Measurements from ENCODE around the gene CUL4A.
A peak's percentile ranks its signal among the peaks of the same experiment; 100 is the strongest.

CUL4A gene

GRCh38 chr13:113182046-113182445, 27.4 kb upstream of the CUL4A start:
- DNase-seq = no peak

DNA sequence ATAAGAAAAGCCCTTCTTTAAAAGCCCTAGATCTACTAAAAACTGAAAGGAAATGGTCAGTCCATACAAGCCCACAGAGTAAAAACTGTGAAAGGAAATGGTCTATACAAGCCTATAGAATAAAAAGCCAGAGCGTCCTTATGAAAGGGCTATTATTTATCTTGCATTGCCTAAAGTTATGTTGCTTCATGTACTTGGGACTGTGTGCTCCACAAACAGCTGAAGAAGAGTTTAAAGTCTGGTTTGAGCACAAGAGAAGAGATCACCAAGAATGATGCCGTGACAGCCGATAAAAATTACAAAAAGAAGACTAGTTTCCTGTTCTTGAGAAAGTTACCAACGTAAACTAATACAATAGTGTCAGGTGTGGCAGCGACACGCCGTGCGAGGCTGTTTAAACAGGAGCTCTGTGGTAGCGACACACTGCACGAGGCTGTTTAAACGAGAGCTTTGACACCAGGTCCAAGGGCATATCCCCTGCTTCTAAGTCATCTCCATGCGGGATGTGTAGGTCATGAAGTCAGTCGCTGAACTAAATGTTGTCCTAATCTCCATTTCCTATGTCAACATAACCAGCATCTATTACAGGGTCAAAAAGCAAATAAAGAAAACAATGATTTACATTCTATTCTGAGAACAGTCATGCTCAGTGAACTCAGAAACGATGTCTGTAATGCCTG, 25.8 kb upstream of the CUL4A start:
- no peak for DNase-seq

DNA sequence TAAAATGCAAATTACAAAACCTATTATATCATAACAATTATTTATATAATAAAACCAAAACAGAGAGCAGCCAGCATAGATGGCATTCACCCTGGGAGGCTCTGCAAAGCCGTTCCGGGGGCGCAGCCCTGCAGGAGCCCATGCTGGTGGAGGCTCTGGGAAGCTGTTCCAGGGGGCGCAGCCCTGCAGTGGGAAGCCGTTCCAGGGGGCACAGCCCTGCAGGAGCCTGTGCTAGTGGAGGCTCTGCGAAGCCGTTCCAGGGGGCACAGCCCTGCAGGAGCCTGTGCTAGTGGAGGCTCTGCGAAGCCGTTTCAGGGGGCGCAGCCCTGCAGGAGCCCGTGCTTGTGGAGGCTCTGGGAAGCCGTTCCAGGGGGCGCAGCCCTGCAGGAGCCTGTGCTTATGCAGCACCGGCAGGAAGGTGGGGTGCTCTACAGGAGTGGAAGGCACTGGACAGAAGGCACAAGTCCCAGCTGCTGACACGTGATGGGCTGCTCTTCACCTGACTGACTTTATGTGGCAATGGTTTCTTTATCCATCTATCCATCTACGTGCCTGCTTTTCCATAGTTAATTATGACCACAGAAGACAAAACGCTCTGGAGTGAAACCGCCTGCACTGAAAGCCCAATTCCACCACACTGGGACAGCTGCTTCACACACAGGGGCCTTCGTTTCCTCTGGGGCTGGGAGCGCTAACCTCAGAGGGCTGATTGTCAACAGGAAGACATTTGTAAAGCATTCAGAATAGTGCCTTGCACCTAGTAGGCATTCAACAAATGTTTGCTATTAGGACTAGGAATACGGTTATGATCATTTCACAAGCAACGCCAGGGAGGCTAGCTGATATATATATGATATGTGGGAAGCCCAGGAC, 24.6 kb upstream of the CUL4A start:
- DNase-seq = no peak

- no peak for DNase-seq
Observed at GRCh38 chr13:113186061-113186900, 23.1 kb upstream of the CUL4A start.

DNA sequence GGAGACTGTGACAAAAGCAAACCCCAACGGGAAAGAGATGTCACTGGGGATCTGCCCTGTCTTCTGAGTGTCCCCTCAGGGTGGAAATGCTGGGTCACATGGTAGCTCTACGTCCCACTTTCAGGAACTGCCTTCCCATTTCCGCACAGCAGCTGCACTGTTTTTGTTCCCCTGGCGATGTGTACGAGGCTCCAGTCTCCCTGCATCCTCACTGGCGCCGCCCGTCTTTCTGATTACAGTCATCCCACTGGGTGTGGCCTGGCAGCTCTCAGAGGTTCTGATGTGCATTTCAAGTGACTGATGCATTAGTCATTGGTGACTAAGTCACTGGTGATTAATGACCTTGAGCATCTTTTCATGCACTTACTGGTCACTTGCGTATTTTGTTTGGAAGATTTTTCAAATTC, 22.1 kb upstream of the CUL4A start:
- peak; percentile 68 for DNase-seq

DNA sequence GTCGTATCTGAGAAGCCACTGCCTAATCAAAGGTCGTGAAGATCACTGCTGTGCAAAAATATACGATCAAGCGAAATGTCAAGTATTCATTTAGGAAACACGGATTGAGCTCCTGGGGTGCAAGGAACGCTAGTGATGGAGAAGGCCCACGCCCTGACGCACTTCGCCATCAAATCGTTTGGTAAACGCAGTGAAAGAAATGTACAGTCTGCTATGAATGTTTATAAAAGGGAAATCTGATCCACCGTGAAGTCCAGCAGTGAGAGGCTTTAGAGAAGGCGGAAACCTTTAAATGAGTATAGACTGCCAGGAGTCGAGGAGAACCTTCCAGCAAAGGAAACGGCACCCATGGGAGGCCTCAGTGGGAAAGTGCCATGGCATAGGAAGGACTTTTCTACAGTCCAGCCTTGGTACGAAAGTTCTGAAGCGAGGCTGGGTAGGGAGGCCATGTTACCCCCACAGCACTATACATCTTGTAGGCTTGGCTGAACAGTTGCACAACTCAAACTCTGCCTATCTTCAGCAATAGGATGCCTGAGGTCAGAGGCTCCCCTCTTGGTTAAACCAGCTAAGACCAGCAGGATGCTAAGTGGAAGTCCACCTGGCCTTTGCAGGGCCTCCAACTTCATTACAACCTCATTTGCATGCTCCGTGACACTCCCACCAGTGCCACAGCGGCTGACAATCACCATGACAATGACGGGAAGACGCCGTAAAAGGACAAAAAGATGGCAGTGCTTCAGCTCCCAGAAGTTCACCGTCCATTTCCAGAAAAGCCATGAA, 21.3 kb upstream of the CUL4A start:
- no peak for DNase-seq

DNA sequence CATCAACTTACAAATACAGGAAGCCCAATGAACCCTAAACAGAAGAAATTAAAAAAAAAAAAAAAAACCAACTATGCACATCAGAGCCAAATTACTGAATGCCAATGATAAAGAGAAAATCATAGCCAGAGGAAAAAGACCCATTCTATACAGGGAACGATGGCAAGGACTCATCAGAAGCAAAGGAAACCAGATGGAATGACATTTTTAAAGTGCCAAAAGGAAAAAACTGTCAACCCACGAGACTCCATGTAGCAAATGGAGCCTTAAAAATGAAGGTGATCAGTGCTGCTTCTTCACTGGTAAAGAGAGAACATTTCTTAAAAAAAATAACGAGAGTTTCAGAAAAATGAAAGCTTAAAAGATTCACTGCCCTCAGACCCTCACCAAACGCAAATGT, 19.2 kb upstream of the CUL4A start:
- DNase-seq = no peak

- DNase-seq = no peak
Observed at GRCh38 chr13:113192279-113192678, 17.1 kb upstream of the CUL4A start.

GRCh38 chr13:113192902-113193301, 16.5 kb upstream of the CUL4A start:
- no peak for DNase-seq

DNA sequence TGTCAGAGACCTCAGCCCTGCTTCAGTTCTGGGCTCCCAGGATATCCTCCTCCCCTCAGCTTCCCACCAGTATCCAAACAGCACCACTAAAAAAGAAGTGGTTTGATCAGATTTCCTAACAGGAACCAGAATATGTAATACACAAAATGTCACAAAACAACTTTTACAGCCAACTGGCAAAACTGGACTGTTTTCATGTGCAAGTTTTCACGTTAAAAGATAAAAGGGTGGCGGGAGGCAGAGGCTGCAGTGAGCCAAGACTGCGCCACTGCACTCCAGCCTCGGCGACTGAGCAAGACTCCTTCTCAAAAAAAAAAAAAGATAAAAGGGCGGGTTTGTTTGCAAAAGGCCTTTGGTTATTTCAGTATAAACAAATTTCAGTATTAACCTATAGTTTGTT, 14.1 kb upstream of the CUL4A start:
- DNase-seq = no peak

DNA sequence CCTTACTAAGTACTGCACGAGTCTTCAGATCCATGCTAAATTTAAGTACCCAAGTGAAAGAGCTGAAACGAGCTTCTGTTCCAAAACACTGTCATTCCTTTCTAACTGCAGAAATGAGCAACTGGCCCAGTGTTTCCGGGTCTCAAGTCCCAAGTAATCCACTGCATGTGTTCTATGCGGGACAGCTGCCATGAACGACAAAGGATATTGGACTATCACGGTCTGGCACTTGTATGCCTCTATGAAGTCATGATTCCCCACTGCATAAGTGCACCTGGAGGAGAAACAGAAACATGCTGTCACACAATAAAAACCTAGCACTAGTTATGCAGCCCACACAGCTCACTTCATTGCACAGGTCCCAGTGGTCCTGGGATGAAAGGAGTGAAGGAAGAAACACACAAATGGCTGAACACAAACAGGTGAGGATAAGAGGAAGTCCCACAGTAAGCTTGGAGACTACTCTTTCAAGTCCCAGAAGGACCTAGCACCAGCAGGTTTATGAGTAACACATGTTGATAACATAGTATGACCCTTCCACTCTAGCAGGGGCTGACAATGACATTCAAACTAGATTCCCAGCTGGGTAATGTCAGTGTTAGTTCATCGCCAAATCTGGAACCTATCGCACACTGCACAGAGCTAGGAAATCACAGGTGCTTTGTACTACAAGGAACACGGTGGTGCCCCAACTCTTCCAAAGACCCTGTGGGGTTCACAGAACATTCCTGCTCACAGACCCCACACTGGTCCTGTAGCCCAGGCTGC, 12.3 kb upstream of the CUL4A start:
- no peak for DNase-seq

DNA sequence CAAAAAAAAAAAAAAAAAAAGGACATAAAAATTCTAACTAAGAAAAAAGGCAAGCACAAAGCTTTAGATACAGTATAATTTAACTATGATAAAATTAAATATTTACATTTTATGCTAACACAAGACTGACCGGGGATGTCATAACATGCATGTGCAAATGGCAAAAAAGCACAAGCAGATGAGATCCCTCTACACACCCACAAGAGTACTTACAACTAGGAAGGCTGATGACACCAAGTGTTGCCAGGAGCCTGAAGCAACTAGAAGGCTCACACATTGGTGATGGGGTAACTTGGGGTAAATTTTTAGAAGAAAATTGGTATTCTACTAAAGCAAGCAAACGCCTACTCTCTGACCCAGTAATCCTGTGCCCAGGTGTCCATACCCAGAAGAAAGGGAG, 7.6 kb upstream of the CUL4A start:
- DNase-seq = no peak

DNA sequence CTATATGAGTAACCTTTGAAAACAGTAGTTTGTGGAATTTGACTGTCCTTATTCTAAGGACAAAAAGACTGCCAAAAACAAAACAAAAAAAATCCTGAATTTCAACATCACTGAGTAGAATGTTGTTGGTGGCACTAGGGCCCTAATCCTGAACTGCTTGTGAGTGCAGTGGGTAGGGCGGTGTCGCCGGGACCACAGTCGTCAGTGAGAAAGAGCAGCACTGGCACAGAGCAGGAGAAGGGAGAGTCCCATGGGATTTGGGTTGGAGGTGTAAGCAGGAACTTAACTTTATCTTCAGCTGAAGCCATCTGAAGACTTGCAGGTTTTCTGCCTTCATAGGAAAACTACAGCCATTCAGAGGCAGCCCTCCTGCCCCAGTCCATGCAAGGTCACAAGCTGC, 6.5 kb upstream of the CUL4A start:
- no peak for DNase-seq

GRCh38 chr13:113203507-113204377, 5.7 kb upstream of the CUL4A start:
- DNase-seq = no peak

DNA sequence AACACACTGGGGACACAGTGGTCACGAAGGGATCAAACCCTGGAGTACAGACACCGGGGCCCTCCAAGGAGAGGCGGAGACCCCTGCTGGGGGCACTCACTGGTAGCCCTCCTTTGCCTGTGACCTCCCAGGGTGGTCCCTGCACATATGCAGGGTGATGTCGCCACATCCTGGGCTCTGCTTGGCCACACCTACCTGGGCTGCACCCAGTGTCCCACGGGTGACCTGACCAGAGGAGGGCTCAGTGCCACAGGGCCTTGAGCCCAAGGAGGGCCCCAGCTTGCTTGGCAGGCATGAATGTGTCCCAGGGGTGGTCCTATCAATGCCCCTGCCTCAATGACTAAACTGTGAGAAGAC, 5.1 kb upstream of the CUL4A start:
- DNase-seq = no peak

GRCh38 chr13:113205428-113205931, 3.9 kb upstream of the CUL4A start:
- no peak for DNase-seq

GRCh38 chr13:113207460-113207859, 2.0 kb upstream of the CUL4A start:
- no peak for DNase-seq

DNA sequence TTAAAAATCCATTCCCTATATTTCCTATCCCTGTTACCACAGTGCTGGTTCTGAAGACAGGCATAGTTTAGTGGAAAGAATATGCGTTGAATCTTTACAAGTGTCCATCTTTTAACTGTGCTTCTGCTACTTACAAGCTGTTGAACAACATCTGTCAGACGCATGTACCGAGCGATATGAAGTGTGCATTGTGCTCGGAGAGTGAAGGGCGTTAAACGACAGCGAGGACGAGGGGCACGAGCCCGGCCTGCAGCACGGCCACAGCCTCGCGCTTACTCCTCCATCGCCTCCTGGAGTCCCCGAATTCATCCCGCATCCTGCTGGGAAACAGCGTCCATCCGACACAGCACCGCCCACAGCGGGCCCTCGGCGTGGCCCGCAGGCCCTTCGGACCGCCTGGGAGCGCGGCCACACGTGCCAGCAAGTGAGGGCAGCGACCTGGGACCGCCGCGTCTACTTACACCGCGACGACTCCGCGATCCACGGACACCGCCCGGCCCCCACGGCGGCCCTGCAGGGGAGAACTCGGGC, 1.5 kb upstream of the CUL4A start:
- DNase-seq = no peak

- peak; percentile 84 for DNase-seq
Observed at GRCh38 chr13:113208421-113209335, 735 bp upstream of the CUL4A start, which contains the start of gene PCID2. TSS of gene PCID2 (minus strand) at chr13:113208669. CDS start at chr13:113208634, 35 bp downstream.
